Measurements from ENCODE around the gene GJB5. TPM values are rescaled to one million over a fixed set of nuclear protein-coding genes. Genes with fewer than 3 reads are reported as not detected.

GJB5 gene
- total RNA-seq, 1 donor from 2014 or later: not detected

- TF ChIP-seq CTCF (IDR thresholded peaks at IDR 0.05): no peak
These were observed 43.4 kb upstream of the GJB5 start for GRCh38 chr1:34711485-34711884.

GRCh38 chr1:34712007-34712688 lies 42.7 kb upstream of the GJB5 start:
- POLR2A ChIA-PET: no interaction called here
- intact Hi-C loops (cut with micrococcal nuclease): no loop called here
- CTCF ChIA-PET: no interaction called here

More at GRCh38 chr1:34711485-34711884, 43.4 kb upstream of the GJB5 start:
- ChIA-PET POLR2A (no interaction called here), CTCF (no interaction called here)
- Mint-ChIP-seq H3K36me3 (ENCODE audit: low read depth) (no peaks in the 10 kb centered on the region), H3K27ac (no peak overlapping the region), H3K9me3 (no peaks in the 10 kb centered on the region), H3K27me3 (no peaks in the 10 kb centered on the region), H3K4me3 (no peak overlapping the region), H3K4me1 (no peaks in the 10 kb centered on the region)
- intact Hi-C loops (cut with micrococcal nuclease): no loop called here
- no peak for DNase-seq
- no peak for ATAC-seq (ENCODE audit: low read depth)

GRCh38 chr1:34713443-34713842 lies 41.4 kb upstream of the GJB5 start:
- CTCF ChIA-PET: no interaction called here
- no peaks in the 10 kb centered on the region for H3K36me3 Mint-ChIP-seq (ENCODE audit: low read depth)
- peaks cover 4% of the 10 kb centered on the region for H3K27me3 Mint-ChIP-seq
- POLR2A ChIA-PET: no interaction called here
- intact Hi-C loops (cut with micrococcal nuclease): no loop called here
- no peak overlapping the region for H3K27ac Mint-ChIP-seq
- DNase-seq (no peak), ATAC-seq (ENCODE audit: low read depth) (no peak)
- no peak overlapping the region for H3K4me3 Mint-ChIP-seq
- H3K9me3 Mint-ChIP-seq: no peaks in the 10 kb centered on the region
- no peaks in the 10 kb centered on the region for H3K4me1 Mint-ChIP-seq
- no peak for TF ChIP-seq CTCF (IDR thresholded peaks at IDR 0.05)

More at GRCh38 chr1:34712007-34712688, 42.7 kb upstream of the GJB5 start:
- peaks cover 4% of the 10 kb centered on the region for H3K27me3 Mint-ChIP-seq
- H3K4me1 Mint-ChIP-seq: no peaks in the 10 kb centered on the region
- DNase-seq (no peak), ATAC-seq (ENCODE audit: low read depth) (no peak)
- no peaks in the 10 kb centered on the region for H3K9me3 Mint-ChIP-seq
- H3K27ac Mint-ChIP-seq: no peak overlapping the region
- TF ChIP-seq CTCF (IDR thresholded peaks at IDR 0.05): no peak
- H3K4me3 Mint-ChIP-seq: no peak overlapping the region
- no peaks in the 10 kb centered on the region for H3K36me3 Mint-ChIP-seq (ENCODE audit: low read depth)

GRCh38 chr1:34714386-34714785 lies 40.5 kb upstream of the GJB5 start:
- CTCF ChIA-PET: no interaction called here
- Mint-ChIP-seq H3K27ac (no peak overlapping the region), H3K27me3 (peaks cover 7% of the 10 kb centered on the region), H3K9me3 (no peaks in the 10 kb centered on the region), H3K36me3 (ENCODE audit: low read depth) (no peaks in the 10 kb centered on the region), H3K4me1 (no peaks in the 10 kb centered on the region), H3K4me3 (no peak overlapping the region)
- TF ChIP-seq CTCF (IDR thresholded peaks at IDR 0.05): no peak
- ATAC-seq (ENCODE audit: low read depth): no peak
- DNase-seq: no peak
- POLR2A ChIA-PET: no interaction called here
- intact Hi-C loops (cut with micrococcal nuclease): no loop called here

- no peak for TF ChIP-seq CTCF (IDR thresholded peaks at IDR 0.05)
- ChIA-PET CTCF (no interaction called here), POLR2A (no interaction called here)
- Mint-ChIP-seq H3K4me3 (no peak overlapping the region), H3K4me1 (no peaks in the 10 kb centered on the region), H3K27me3 (peaks cover 13% of the 10 kb centered on the region), H3K27ac (no peak overlapping the region), H3K36me3 (ENCODE audit: low read depth) (no peaks in the 10 kb centered on the region), H3K9me3 (no peaks in the 10 kb centered on the region)
- DNase-seq (no peak), ATAC-seq (ENCODE audit: low read depth) (no peak)
- intact Hi-C loops (cut with micrococcal nuclease): no loop called here
These were observed 39.7 kb upstream of the GJB5 start for GRCh38 chr1:34715139-34715538.

Measured in activated B cell treated with CpG ODN at 0.5 μM for 24 hours (primary cell).